Colonic mucosa (tissue), 4 donors: ENCODE results near the gene ZNF784. TPM values are rescaled to one million over a fixed set of nuclear protein-coding genes. Genes with fewer than 3 reads are reported as not detected.

Experiments used
- DNase-seq: peaks from one replicate; pipeline ENCODE4 v3.0.0-alpha.2; 2020
- H3K27ac ChIP-seq: fragments of 200-600 bp; one replicate; pipeline ENCODE4 v1.8.0; 2021
- H3K27me3 ChIP-seq: fragments of 200-600 bp; one replicate; pipeline ENCODE4 v1.8.0; 2021
- H3K36me3 ChIP-seq: fragments of 200-600 bp; one replicate; pipeline ENCODE4 v1.8.0; 2021
- H3K4me1 ChIP-seq: fragments of 200-600 bp; one replicate; pipeline ENCODE4 v1.8.0; 2021; ENCODE audit warnings: mild to moderate bottlenecking
- H3K4me3 ChIP-seq: fragments of 200-600 bp; one replicate; pipeline ENCODE4 v1.8.0; 2021
- H3K9ac ChIP-seq, 2 donors: one replicate each; pipeline ENCODE4 v1.7.0; 2013; ENCODE audit warnings: control low read depth in 2 of 2, low read depth in 2 of 2, low read length in 2 of 2
- H3K9me3 ChIP-seq: fragments of 200-600 bp; one replicate; pipeline ENCODE4 v1.8.0; 2021
- CTCF ChIP-seq: fragments of 200-600 bp; IDR thresholded peaks from one replicate; pipeline ENCODE4 v1.8.0; 2022; ENCODE audit warnings: antibody characterized with exemption, mild to moderate bottlenecking
- intact Hi-C: fragments of 100-400 bp; cut with DNase I; formaldehyde crosslinking; loops from one replicate; pipeline ENCODE4 v1.14.1; 2022
- total RNA-seq, 2 donors: library from RNA; stranded (reverse); fragmentation: NEBNext Ultra II Directional in 1 of 2; extraction: Animal tissue kit (Norgen Biotek cat#: 25700) in 1 of 2; gene quantifications; one replicate each; pipeline ENCODE4 v1.2.1, GENCODE V29; 2021
- donor health status: healthy.
- donor health status: DM: no; HTN: no; CAD: no.
- donor health status: DM: no; HTN: no; CAD: no.

The ZNF784 gene
- total RNA-seq, 2 donors from 2014 or later: 9.9 to 10.2 TPM

GRCh38 chr19:55647732-55648584 lies 23.6 kb upstream of the ZNF784 start, which contains the start of gene CCDC106:
CCDC106 (plus strand) TSS chr19:55648212; CDS start chr19:55649047, 835 bp downstream.
- Histone ChIP-seq H3K36me3 (no peaks in the 10 kb centered on the region), H3K9me3 (no peaks in the 10 kb centered on the region), H3K4me3 (peak within 1 kb of the TSS; percentile 51), H3K27me3 (no peaks in the 10 kb centered on the region), H3K27ac (peak within 1 kb of the TSS; percentile 10), H3K4me1 (peaks cover 14% of the 10 kb centered on the region), H3K9ac (peak within 1 kb of the TSS; percentile 74 to 75)
- no peak for TF ChIP-seq CTCF
- DNase-seq: peak; percentile 63
- intact Hi-C loops: no loop called here

GRCh38 chr19:55646889-55647731 lies 22.7 kb upstream of the ZNF784 start:
- Histone ChIP-seq H3K4me1 (peaks cover 22% of the 10 kb centered on the region), H3K27ac (peak overlapping the region; percentile 10), H3K27me3 (no peaks in the 10 kb centered on the region), H3K9me3 (no peaks in the 10 kb centered on the region), H3K9ac (peak overlapping the region; percentile 74 to 75), H3K36me3 (no peaks in the 10 kb centered on the region), H3K4me3 (peak overlapping the region; percentile 51)
- no peak for TF ChIP-seq CTCF
- intact Hi-C loops: no loop called here
- DNase-seq: no peak

- intact Hi-C loops: no loop called here
- DNase-seq: no peak
- no peak overlapping the region for H3K27ac ChIP-seq
- no peak for TF ChIP-seq CTCF
- no peak overlapping the region for H3K9ac ChIP-seq
- H3K4me3 ChIP-seq: no peak overlapping the region
- peaks cover 27% of the 10 kb centered on the region for H3K4me1 ChIP-seq
- H3K9me3 ChIP-seq: no peaks in the 10 kb centered on the region
- no peaks in the 10 kb centered on the region for H3K36me3 ChIP-seq
- no peaks in the 10 kb centered on the region for H3K27me3 ChIP-seq
Measured at GRCh38 chr19:55645512-55645881, 21.1 kb upstream of the ZNF784 start.

- Histone ChIP-seq H3K4me3 (no peak overlapping the region), H3K36me3 (no peaks in the 10 kb centered on the region), H3K4me1 (peaks cover 32% of the 10 kb centered on the region), H3K27ac (no peak overlapping the region), H3K9me3 (no peaks in the 10 kb centered on the region), H3K9ac (peak overlapping the region; percentile 78 to 84), H3K27me3 (no peaks in the 10 kb centered on the region)
- TF ChIP-seq CTCF: no peak
- intact Hi-C loops: no loop called here
- no peak for DNase-seq
Measured at GRCh38 chr19:55644842-55645511, 20.6 kb upstream of the ZNF784 start.

- Histone ChIP-seq H3K4me1 (peaks cover 34% of the 10 kb centered on the region), H3K4me3 (peak overlapping the region; percentile 81), H3K27ac (peak overlapping the region; percentile 76), H3K9ac (peak overlapping the region; percentile 78 to 84), H3K27me3 (no peaks in the 10 kb centered on the region), H3K9me3 (no peaks in the 10 kb centered on the region), H3K36me3 (no peaks in the 10 kb centered on the region)
- DNase-seq: no peak
- no peak for TF ChIP-seq CTCF
- intact Hi-C loops: no loop called here
Measured at GRCh38 chr19:55644191-55644833, 19.9 kb upstream of the ZNF784 start.
